CD4-positive, alpha-beta T cell treated with Interleukin-17A for 4 hours (primary cell): ENCODE measurements around the gene TUBB4B.

Source experiments
- DNase-seq: peaks from one replicate; pipeline ENCODE4 v3.0.0-alpha.2; 2020; ENCODE audit warnings: mixed read lengths

TUBB4B gene

GRCh38 chr9:137226338-137227053 is 14.6 kb upstream of the TUBB4B start:
- no peak for DNase-seq

GRCh38 chr9:137227054-137227852 is 13.8 kb upstream of the TUBB4B start, which contains the start of gene RNF224:
TSS of gene RNF224 (plus strand) at chr9:137227502. CDS start at chr9:137228336, 834 bp downstream.
- peak; percentile 87 for DNase-seq

- no peak for DNase-seq
Observed at GRCh38 chr9:137227853-137228505, 13.1 kb upstream of the TUBB4B start.

- DNase-seq: no peak
Observed at GRCh38 chr9:137228506-137228967, 12.6 kb upstream of the TUBB4B start.

- DNase-seq: no peak
Observed at GRCh38 chr9:137228968-137229896, 11.9 kb upstream of the TUBB4B start.

- no peak for DNase-seq
Observed at GRCh38 chr9:137229903-137230704, 11.0 kb upstream of the TUBB4B start.

GRCh38 chr9:137230705-137231371 is 10.2 kb upstream of the TUBB4B start, which contains the start of gene SLC34A3:
TSS of gene SLC34A3 (plus strand) at chr9:137230901. CDS start at chr9:137231703, 802 bp downstream.
- no peak for DNase-seq

- no peak for DNase-seq
Observed at GRCh38 chr9:137231372-137232039, 9.6 kb upstream of the TUBB4B start.

GRCh38 chr9:137232101-137232500 is 9.0 kb upstream of the TUBB4B start:
- no peak for DNase-seq

- no peak for DNase-seq
Observed at GRCh38 chr9:137232510-137232909, 8.6 kb upstream of the TUBB4B start.

- no peak for DNase-seq
Observed at GRCh38 chr9:137233143-137233980, 7.7 kb upstream of the TUBB4B start.

- no peak for DNase-seq
Observed at GRCh38 chr9:137234055-137234697, 6.9 kb upstream of the TUBB4B start.

GRCh38 chr9:137234758-137235423 is 6.2 kb upstream of the TUBB4B start:
- DNase-seq: no peak

- no peak for DNase-seq
Observed at GRCh38 chr9:137235424-137236237, 5.5 kb upstream of the TUBB4B start.

- peak; percentile 95 for DNase-seq
Observed at GRCh38 chr9:137236238-137236935, 4.7 kb upstream of the TUBB4B start.

GRCh38 chr9:137236936-137237421 is 4.1 kb upstream of the TUBB4B start:
- no peak for DNase-seq
